ENCODE data around the gene ACBD5.

DNA sequence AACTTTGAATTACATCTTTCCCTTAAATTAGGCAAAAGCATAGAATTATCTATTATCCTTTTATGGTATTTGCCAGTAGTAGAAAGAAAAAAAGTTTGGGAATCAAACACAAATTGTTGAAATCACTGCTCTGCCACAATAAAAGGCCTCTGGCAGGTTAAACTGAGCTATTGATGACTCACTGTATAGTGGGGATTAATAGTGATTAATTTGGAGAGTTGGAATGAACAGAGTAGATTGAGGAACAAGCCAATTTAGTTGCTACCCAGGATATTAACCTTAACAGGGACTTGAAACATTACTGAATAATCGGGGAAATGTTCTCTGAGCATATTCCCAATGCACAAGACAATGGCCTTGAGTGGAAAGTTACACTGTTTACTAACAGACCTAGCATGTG lies 52.3 kb downstream of the ACBD5 start:
- TF ChIP-seq YY1 (IDR thresholded peaks at IDR 0.05; ENCODE audit: low read depth): no peak
- TF ChIP-seq, protein P1, sequence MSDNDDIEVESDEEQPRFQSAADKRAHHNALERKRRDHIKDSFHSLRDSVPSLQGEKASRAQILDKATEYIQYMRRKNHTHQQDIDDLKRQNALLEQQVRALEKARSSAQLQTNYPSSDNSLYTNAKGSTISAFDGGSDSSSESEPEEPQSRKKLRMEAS (IDR thresholded peaks at IDR 0.05; ENCODE audit: low read depth): no peak
- TF ChIP-seq CTCF (IDR thresholded peaks at IDR 0.05): no peak
